D721Med (cell line): ENCODE results near the gene ABITRAM.
A peak's percentile ranks its signal among the peaks of the same experiment; 100 is the strongest.
"Not testable (repeated sequence)": the region's sequence is repeated elsewhere in the genome, so short reads cannot be mapped to it uniquely, and the experiment has no call there.

Source experiments
- DNase-seq: peaks from one replicate; pipeline ENCODE4 v3.0.0; 2011; ENCODE audit warnings: low spot score; ENCODE audit not compliant: insufficient read length
- FAIRE-seq: peaks from 2 replicates; lab custom pipeline; 2011; peaks lifted over from hg19 to GRCh38; lab: Jason Lieb, UNC
- CTCF ChIP-seq: IDR thresholded peaks from 2 replicates; pipeline ENCODE4 v1.5.1; 2012; ENCODE audit warnings: mild to moderate bottlenecking, control low read depth; ENCODE audit not compliant: insufficient read depth; ENCODE audit errors: missing control alignments

ABITRAM gene

GRCh38 chr9:108934323-108934893, at the start of gene ABITRAM:
TSS of gene ABITRAM (plus strand) at chr9:108934400. CDS start at chr9:108934487, 87 bp downstream.
- FAIRE-seq = no peak
- DNase-seq = peak; percentile 60
- no peak for TF ChIP-seq CTCF

- DNase-seq = no peak
- TF ChIP-seq CTCF = no peak
- no peak for FAIRE-seq
Measured at GRCh38 chr9:108884701-108885100, 49.5 kb upstream of the ABITRAM start.

- FAIRE-seq = no peak
- TF ChIP-seq CTCF = no peak
- no peak for DNase-seq
Measured at GRCh38 chr9:108885643-108886348, 48.4 kb upstream of the ABITRAM start.

- DNase-seq, FAIRE-seq: not testable (repeated sequence)
Measured at GRCh38 chr9:108886594-108887271, 47.5 kb upstream of the ABITRAM start.

- DNase-seq (no peak), FAIRE-seq (no peak)
- peak; percentile 66 for TF ChIP-seq CTCF
Measured at GRCh38 chr9:108889649-108890067, 44.5 kb upstream of the ABITRAM start.

GRCh38 chr9:108894225-108894997, 39.8 kb upstream of the ABITRAM start:
- FAIRE-seq = no peak
- DNase-seq = no peak
- TF ChIP-seq CTCF = no peak
